Gastrocnemius medialis (tissue), 4 donors: ENCODE data around the gene DNAJA3.

ENCODE experiments used
- CTCF ChIP-seq, 5 experiments: fragments of 450-650 bp in 3 of 5; fragments of 200-600 bp in 2 of 5; sonication (generic) in 2 of 5; IDR thresholded peaks in 4 of 5; conservative IDR thresholded peaks in 1 of 5; 1 replicate in 4 of 5; 2 replicates in 1 of 5; pipeline ENCODE4 v1.5.1; 2016 to 2019; ENCODE audit warnings: antibody characterized with exemption in 5 of 5, mild to moderate bottlenecking in 3 of 5, moderate library complexity in 3 of 5
- POLR2A ChIP-seq, 2 donors: fragments of 450-650 bp; IDR thresholded peaks; one replicate each; pipeline ENCODE4 v1.6.1; 2017; ENCODE audit warnings: antibody characterized with exemption in 2 of 2, mild to moderate bottlenecking in 2 of 2, moderate library complexity in 2 of 2

DNA sequence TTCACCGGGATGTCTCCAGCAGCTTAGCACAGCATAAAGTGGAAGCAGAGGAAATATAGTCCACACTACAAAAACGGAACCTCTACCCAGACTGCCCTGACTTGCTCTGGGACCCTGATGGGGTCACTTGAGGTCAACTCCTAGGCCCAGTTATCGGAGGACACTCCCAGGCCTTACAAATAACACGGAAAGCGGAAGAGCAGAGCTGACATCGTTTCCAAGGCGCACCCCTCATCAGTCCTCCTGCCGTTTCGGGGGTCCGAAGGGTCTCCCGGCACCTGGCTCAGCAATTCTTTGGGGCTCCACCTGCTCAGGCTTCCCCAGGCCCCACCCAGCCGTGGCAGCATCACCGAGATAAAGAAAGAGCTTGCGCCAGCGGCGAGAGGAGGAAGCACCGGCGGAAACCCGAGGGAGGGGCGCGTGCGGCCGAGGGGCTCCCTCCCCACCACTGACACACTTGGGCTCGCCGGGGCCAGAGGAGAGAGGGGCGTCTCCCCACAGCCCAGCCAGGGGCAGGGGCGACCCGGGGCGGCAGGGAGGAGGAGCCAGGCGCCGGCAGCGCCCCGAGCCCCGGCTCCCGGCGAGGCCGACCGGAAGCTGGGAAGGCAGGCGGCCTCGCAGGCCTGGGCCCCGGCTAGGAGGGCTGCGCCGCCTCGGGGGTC, 10.0 kb upstream of the DNAJA3 start:
- TF ChIP-seq CTCF (IDR thresholded peaks at IDR 0.05 in 4 of 5, conservative IDR thresholded peaks at IDR 0.05 in 1 of 5) = no peak
- peak in 1 of 2 donors; percentile 14 for TF ChIP-seq POLR2A (IDR thresholded peaks at IDR 0.05)
